HCEC 1CT (cell line): ENCODE data around the gene MYRIP.
"Not testable (repeated sequence)": the region's sequence is repeated elsewhere in the genome, so short reads cannot be mapped to it uniquely, and the experiment has no call there.

Experiments
- DNase-seq: peaks from one replicate; pipeline ENCODE4 v3.0.0-alpha.2; 2017

The MYRIP gene

DNA sequence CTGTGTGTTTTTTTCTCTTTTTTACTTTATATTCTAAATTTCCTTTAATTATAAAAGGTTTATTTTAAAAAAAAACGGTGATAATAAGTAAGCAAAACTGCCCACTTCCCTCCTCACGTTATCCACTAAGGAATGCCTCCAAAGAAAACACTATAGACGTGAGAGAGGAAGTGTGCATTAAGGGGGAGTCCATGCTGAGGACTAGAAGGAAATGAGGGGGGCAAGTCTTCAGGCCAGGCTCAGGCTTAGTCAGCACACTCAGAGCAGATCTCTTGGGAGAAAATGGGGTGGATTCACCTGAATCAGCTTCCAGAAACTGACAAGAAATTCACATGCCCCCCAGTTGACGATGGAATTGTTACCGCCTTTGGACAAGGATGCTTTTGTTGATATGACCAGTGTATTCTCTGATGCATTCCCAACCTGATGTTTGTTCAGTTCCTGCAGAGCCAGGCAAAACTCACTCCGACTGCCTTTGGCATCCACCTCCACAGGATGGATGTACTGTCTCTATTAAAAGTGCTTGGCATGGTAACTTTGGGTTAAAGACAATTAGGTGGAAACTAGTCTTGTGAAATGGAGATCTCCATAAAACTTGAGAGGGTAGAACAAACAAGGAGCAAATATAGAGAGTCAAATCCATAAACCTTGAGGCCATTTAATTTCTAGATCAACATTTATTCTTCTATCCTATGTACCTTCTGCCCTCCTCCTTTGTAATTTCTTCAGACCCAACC is 167.8 kb downstream of the MYRIP start:
- DNase-seq, result no peak

DNA sequence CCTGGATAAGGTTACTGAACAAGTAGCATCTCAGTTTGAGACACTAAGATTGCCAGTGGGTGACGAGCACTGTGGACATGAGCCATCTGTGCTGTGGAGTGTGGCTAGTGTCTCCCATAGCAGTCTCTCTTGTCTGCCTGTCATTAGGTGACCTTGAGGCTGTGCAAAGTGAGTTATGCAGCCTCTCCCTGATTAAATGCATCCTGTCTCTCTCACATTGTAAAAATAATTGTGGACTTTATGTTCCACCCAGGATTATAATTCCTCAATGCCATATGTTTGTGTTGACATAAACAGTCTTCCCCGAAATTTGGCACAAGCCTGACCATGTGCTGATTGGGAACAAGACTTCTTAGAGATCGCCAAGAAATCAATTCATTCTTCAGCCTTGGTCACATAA is 168.9 kb downstream of the MYRIP start:
- DNase-seq, result no peak

DNA sequence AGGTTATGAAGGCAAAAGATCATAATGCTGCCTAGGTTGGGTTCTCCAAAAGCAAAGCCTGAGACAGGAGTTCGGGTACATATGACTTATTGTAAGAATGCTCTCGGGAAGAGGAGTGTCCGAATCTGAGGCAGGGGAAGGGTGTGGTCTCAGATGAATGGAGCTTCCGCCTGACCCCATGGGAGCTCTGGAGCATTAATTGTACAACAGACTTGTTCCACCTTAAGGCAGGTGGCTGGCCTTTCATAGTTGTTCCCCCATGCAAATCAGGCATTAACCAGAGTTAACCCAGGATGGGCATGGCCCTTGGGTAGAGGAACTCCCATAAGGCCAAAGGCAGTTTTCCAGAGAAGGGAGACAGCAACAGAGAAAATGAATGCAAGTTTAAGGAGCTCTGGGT is 170.6 kb downstream of the MYRIP start:
- no peak for DNase-seq

DNA sequence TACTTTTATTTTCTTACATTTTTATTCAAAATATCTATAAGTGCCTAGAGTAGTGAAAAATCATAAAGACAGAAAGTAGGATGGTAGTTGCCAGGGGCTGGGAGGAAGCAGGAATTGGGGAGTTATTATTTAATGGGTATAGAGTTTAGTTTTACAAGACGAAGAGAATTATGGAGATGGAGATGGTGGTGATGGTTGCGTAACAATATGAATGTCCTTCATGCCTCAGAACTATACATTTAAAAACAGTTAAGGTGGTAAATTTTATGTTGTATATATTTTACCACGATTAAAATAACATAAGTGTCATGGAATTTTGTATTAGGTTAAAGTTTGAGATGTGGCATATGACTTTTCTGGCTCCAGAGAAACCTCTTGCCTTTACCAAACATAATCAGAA is 171.4 kb downstream of the MYRIP start:
- DNase-seq, result no peak

DNA sequence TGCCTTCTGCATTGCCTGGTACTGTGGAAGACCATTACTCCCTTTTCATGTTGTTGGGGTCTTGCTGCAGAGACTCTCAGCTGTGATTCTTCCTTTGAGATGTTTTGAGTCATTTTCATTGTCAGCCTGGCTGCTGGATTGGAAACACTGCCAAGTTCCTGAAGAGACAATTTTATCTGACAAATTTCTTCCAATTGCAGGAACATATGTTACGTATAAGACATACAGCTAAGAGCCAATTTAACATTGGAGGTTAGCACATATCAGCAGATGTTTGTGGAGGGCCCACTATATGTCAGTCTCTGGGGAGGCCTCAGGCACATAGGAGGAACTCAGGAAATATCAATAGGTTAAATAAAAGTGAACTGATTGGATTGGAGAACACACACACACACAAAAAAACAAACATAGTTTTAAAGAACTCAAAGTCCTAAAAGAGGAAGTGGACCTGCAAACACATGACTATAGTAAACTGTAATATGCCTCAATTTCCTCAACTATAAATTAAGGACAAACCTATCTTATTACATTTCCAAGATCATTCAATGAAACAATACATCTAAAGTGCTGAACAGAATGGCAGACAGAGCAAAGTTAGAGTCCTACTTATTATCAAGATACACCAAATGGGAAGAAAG is 172.3 kb downstream of the MYRIP start:
- DNase-seq, result no peak

DNA sequence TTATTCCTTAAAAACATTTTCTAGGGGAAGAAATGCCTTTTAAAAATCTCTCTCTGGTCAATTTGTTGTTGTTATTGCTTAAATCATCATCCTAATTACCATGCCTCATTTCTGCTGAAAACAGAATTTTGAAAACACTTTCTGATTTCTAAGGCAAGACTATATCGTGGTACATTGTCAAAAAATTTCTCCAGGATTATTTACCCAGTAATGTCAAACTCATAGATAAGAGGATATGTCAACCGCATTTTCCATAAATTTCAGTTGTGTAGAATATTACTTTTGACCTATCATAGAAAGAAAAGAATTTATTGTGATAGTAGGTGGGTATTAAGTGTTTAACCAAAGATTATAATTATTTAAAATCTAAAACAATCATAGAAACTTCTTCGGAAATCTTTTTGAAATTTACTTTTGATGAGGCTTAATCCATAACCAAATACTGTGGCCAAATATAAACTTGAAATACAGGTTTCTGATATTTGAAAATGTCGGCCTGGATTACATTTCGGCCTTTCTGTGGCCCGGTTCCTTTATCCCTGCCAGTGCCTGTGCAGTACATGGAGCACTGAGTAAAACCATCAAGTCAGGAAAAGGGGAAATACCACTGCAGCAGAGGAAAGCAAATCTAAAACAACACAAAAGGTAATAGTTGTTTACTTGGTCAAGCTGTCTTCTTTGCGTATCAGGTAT is 173.4 kb downstream of the MYRIP start:
- no peak for DNase-seq

DNA sequence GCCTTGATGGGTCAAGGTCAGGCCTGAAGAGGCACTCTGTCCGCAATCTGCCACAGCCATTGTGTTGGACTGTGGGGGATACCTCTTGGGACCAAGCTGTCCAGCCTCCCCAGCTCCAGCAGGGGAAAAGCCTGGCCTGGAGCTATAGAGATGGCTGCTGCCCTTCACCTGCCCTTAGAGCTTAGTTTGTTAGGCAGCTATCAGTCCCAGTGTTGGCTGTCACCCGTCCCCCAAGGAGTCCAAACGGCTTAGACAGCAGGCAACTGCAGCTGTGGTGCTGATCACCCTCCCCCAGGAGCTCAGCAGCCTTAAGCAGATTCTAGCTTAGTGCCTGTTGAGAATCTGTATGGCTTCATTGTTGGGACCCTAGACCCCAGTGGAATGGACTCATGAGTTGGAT is 180.3 kb downstream of the MYRIP start:
- DNase-seq, result no peak

DNA sequence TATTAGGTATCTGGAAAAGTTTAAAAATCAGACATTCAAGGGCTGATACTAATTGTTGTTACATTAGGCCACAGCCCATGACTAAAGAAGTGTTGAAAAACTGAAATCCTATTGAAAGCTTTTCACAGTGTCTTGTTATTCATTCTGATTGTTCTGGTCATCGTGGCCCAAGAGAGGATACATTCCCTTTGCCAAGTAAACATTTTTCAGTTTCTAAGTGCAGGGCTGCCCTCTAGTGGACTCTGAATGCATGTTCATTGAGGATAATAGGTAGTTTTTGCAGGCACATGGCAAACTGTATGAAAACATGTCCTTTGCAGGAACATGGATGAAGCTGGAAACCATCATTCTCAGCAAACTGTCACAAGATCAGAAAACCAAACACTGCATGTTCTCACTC is 181.1 kb downstream of the MYRIP start:
- peak; percentile 22 for DNase-seq

DNA sequence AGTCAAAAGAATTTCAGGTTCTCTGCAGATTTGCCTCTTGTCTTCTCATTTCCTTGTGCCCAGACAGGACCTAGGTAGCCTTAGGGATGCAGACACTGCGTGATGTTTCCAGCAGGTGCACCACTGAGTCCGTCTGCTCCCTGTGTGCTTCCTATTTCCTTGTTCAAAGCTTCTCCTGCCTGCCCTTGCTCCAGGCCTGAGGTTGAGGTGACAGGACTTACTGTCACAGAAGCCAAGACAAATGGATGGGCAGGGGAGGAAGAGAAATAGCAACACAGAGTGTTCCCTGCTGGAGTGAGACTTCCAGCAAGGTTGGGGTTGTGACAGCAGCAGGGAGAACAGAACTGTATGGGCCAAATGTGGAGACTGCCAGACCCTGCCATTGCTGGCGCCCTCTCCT is 199.4 kb downstream of the MYRIP start:
- no peak for DNase-seq

- no peak for DNase-seq
Measured at GRCh38 chr3:40009991-40010390, 200.6 kb downstream of the MYRIP start.

DNA sequence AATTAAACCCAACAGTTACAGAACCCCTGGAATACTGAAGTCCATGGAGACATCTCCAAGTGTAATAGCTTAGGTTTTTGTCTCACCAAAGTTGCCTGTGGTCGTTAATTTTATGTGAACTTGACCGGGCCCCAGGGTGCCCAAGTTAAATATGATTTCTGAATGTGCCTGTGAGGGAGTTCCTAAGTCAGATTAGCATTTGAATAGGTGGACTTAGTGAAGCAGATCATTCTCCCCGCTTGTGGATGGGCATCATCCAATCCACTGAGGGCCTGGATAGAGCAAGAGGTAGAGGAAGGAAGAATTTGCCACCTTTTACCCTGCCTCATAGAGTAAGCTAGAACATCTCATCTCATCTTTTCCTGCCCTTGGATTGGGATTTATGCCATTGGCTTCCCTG is 203.0 kb downstream of the MYRIP start:
- no peak for DNase-seq

GRCh38 chr3:40016391-40016790 is 207.0 kb downstream of the MYRIP start:
- DNase-seq, result no peak

DNA sequence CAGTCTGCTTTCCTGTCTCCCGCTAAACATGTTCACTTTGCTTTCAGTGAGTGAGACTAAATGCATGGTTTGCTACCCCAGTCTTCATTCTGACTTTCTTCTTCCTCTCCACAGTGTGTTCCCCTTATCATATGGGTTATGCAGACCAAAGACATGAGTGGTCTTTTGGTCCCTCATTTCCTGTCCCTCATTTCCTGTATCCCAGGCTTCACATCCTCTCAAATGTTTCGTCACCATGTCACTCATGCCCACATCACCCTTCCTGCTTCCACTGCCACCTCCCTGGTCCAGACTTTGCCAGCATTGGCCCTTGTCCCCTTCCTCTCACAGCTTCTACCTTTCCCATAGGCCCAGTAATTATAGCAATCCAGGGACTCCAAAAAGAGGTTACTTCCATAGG is 209.0 kb downstream of the MYRIP start:
- no peak for DNase-seq

GRCh38 chr3:40019376-40019775 is 210.0 kb downstream of the MYRIP start:
- DNase-seq, result no peak

- DNase-seq, result no peak
Measured at GRCh38 chr3:40020689-40021088, 211.3 kb downstream of the MYRIP start.

GRCh38 chr3:40021338-40021737 is 211.9 kb downstream of the MYRIP start:
- DNase-seq, result no peak

DNA sequence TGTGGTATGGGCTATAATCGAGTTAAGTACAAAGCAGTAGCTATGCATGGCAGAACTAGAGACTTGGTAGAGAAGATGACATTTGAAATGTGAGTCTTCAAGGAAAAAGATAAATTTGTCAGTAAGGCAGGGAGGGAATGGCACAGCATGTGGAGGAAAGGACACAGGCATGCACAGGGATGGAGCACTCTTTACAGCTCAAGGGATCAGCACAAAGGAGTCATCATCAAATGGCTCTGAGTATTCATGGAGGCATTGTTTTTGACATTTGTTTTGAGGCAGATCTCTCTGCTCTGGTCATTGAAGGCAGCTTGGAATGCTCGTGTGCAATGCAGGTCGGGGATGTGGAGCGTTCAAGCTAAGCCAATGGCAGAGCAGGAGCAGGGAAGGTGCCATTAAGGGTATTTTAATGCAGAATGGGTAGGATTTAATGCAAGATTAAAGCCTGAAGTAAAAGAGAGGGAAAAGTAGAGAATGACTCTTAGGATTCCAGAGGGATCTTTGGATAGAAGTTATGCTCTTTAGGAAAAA is 213.0 kb downstream of the MYRIP start:
- no peak for DNase-seq

- DNase-seq, result no peak
Measured at GRCh38 chr3:40024526-40024925, 215.1 kb downstream of the MYRIP start.

- DNase-seq, result not testable (repeated sequence)
Measured at GRCh38 chr3:40025892-40026291, 216.5 kb downstream of the MYRIP start.

DNA sequence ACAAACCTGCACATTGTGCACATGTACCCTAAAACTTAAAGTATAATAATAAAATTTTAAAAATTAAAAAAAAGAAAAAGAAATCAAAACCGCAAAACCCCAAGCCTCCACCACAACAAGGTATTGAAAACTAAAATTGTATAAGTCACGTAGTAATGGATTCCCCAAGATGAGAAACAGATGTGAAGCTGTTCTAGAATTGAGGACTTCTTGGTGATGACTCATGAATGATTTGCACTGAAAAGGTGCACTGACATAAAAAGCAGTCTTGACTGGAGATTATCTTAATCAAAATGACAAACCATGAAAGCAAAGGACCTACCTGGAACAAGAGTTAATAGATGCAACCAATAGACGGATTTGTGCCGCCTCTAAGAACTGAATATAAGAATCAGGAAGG is 225.8 kb downstream of the MYRIP start:
- DNase-seq, result peak; percentile 27

GRCh38 chr3:40037582-40037981 is 228.2 kb downstream of the MYRIP start:
- DNase-seq, result no peak

DNA sequence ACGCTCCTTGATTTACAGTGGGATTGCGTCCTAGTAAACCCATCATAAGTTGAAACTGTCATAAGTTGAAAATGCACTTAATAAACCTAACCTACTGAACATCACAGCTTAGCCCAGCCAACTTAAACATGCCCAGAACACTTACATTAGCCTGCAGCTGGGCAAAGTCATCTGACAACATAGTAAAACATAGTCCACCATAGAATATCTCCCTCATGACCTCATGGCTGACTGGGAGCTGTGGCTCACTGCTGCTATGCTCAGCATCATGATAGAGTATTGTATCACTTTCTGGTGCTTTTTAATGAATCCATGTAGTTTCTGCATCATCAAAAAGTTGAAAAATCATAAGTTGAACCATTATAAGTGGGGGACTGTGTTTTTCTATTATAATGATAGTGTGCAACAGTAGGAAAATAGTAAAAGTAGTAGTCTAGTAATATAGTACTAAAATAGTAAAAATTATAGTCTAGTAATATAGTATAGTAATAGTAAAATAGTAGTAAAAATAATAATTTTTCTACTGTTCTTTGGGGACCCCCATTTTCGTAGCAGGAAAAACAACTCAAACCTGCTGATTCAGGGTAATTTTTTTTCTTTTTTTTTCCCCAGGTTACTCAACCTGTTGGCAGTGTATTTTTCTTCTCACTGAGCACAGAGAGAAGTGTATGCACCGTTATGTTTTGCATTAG is 233.5 kb downstream of the MYRIP start:
- no peak for DNase-seq

DNA sequence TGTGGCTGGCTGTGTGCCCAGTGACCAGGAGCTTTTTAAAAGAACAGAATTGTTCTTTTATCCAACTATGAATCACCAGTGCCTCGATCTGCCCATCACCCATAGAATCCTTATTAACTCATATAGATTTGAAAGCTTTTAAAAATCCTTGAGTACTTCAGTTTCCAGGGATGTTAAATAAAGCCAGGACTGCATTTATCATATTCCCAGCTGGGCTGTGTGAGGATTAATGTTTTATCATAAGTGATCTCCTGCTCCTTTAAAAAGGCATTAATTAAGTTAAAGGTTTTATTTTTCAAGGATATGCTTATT is 234.0 kb downstream of the MYRIP start:
- DNase-seq, result no peak

- DNase-seq, result peak; percentile 63
Measured at GRCh38 chr3:40044487-40044886, 235.1 kb downstream of the MYRIP start.
